ENCODE data around the gene MIGA2.
"Not testable (repeated sequence)": the region's sequence is repeated elsewhere in the genome, so short reads cannot be mapped to it uniquely, and the experiment has no call there.

GRCh38 chr9:129004173-129004572 lies 32.3 kb upstream of the MIGA2 start:
- TF ChIP-seq CTCF, POLR2A (IDR thresholded peaks at IDR 0.05): not testable (repeated sequence)

All from esophagus squamous epithelium (tissue), 4 donors.